NK-92 (cell line): ENCODE results near the gene KRTAP2-1.
"Not testable (repeated sequence)": the region's sequence is repeated elsewhere in the genome, so short reads cannot be mapped to it uniquely, and the experiment has no call there.

Experiments used
- DNase-seq: peaks from one replicate; lab custom pipeline; 2025; ENCODE audit not compliant: unreplicated experiment; lab: John Stamatoyannopoulos, UW

The KRTAP2-1 gene, protein sequence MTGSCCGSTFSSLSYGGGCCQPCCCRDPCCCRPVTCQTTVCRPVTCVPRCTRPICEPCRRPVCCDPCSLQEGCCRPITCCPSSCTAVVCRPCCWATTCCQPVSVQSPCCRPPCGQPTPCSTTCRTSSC

GRCh38 chr17:41046735-41047465 is at the start of gene KRTAP2-1:
TSS of gene KRTAP2-1 (minus strand) at chr17:41047316. CDS start at chr17:41047267, 49 bp downstream.
- DNase-seq = not testable (repeated sequence)

- DNase-seq = no peak
These were observed 48.9 kb upstream of the KRTAP2-1 start for GRCh38 chr17:41096055-41096454.

GRCh38 chr17:41088760-41089352 is 41.7 kb upstream of the KRTAP2-1 start:
- not testable (repeated sequence) for DNase-seq

DNA sequence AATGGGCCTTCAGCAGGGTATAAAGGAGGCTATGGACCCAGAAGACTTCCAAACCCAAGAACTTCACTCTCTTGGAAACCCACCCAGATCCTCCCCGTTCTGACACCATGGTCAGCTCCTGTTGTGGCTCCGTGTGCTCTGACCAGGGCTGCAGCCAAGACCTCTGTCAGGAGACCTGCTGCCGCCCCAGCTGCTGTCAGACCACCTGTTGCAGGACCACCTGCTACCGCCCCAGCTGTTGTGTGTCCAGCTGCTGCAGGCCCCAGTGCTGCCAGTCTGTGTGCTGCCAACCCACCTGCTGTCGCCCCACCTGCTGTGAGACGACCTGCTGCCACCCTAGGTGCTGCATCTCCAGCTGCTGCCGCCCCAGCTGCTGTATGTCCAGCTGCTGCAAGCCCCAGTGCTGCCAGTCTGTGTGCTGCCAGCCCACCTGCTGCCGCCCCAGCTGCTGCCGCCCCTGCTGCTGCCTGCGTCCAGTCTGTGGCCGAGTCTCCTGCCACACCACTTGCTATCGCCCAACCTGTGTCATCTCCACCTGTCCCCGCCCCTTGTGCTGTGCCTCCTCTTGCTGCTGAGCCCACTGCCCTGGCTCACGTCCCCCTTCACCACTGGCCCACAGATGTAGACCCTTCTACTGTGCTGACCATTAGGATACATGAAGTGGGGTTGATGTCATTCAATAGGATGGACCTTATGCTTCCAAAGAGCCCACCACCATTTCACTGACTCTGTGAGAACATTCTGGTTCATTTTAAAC is 37.2 kb upstream of the KRTAP2-1 start, which contains the start of gene KRTAP4-7:
Gene KRTAP4-7 (plus strand): TSS at position 51 of the 757 bp plus-strand sequence. CDS start 57 bp downstream, at position 108.
- not testable (repeated sequence) for DNase-seq

DNA sequence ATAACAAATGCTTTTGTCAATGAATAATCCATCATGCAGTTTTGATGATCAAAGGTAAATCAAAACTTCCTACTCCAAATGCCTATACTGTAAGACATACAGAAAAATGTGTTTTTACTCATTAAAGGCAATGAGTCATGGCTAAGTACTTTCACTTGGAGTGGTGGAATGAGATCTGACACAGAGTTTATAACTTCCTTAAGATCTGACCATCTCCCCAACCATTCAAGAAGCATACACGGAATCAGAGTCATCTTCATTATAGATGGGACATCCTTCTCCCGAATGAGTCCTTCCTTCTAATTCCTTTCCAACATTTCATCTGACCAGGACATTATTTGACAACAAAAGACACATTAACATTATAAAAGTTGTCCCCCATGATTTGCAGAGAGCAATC is 36.3 kb upstream of the KRTAP2-1 start:
- DNase-seq = not testable (repeated sequence)

GRCh38 chr17:41082626-41083025 is 35.5 kb upstream of the KRTAP2-1 start:
- DNase-seq = no peak

GRCh38 chr17:41076788-41077187 is 29.7 kb upstream of the KRTAP2-1 start:
- DNase-seq = no peak

GRCh38 chr17:41073676-41074075 is 26.6 kb upstream of the KRTAP2-1 start:
- no peak for DNase-seq

GRCh38 chr17:41071606-41072360 is 24.7 kb upstream of the KRTAP2-1 start:
- DNase-seq = no peak

DNA sequence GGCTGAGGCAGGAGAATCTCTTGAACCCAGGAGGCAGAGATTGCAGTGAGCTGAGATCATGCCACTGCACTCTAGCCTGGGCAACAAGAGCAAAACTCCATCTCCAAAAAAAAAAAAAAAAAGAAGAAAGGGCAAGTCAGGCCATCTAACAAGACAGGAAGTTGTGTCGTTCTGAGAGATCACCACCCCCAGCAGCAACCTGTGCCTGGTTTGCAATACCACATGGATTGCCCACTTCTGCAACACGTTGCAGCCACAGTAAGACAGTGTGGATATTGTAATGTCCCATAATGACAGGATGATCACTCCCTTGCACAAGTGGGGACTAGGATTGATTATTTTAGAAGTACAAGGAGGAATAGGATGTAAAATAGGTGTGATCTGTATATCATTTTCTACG is 21.9 kb upstream of the KRTAP2-1 start:
- DNase-seq = no peak

- DNase-seq = no peak
These were observed 20.2 kb upstream of the KRTAP2-1 start for GRCh38 chr17:41067281-41067680.

GRCh38 chr17:41065829-41066624 is 18.9 kb upstream of the KRTAP2-1 start, which contains the start of gene KRTAP2-4:
TSS of gene KRTAP2-4 (minus strand) at chr17:41065879. CDS start at chr17:41065845, 34 bp downstream.
- DNase-seq = no peak

DNA sequence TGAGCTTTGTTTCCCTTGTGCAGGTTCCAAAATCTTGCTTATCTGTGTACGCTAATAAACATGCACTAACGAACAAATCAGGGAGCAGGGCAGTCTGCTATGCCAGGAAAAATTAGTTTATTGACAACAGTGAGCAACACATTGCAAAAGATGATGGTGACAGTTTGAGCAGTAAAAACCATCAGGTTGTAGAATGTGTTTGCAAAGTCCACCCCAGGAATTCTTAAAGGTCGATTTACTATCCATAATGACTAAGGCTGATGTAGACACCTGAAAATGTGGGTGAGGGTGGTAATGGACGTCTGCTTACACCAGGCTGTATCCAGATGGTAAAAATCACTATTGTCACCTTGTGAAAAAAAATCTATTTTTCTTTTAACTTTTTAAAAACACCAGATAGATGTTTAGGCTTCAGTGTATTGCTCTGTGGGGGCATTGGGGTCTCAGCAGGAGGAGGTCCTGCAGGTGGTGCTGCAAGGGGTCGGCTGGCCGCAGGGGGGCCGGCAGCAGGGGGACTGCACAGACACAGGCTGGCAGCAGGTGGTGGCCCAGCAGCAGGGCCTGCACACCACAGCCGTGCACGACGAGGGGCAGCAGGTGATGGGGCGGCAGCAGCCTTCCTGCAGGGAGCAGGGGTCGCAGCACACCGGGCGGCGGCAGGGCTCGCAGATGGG is 18.0 kb upstream of the KRTAP2-1 start:
- not testable (repeated sequence) for DNase-seq

DNA sequence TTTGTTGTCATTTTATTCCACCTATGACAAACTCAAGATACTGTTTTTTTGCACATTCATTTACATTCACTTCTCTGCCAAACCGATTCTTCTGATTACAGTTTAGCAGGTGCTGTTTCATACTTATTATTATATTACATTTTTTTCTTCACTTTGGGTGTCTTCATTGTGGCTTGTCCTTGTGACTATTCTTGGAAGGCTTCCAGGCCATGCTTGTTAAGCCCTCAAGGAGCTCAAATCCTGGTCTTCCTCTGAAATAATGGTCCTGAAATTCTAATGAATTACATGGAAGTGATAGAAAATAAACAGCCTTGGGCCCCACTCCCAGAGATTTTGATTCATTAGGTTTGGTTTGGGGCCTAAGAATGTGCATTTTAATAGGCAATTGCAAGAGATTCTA is 17.2 kb upstream of the KRTAP2-1 start:
- DNase-seq = no peak

DNA sequence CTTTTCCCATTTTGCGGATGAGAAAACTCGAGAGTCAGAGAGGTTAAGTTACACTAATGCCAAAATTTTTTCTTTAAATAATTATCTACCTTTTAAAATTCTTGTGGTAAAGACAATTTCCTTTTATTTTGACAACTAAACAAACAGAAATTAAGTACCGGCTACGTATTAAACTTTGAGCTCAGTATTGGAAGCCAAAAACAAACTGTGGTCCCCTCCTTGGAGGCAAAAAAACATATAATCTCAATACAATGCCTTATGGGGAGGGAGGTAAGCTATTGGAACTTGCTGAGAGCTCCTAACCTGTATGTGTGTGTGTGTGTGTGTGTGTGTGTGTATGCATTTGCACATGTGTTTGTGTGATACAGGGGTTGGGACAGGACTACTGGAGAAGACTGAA is 16.3 kb upstream of the KRTAP2-1 start:
- no peak for DNase-seq

DNA sequence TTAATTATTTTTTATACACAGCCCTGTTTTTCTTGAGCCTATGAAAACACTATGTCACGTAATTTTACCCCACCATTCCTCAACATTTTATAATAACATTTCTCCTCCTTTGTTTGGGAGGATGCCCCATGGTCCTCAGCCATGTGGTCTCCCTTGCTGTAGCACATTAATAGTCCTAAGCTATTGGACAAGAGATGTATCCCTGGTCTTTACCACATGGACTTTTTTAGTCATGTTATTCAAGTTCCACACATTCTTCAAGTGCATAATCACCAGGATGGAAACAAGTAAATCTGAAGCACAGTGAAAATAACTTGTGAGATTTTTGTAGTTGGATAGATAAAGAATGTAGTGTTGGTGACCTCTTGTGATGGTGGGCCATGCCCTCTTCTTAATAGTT is 14.8 kb upstream of the KRTAP2-1 start:
- no peak for DNase-seq

- DNase-seq = no peak
These were observed 13.0 kb upstream of the KRTAP2-1 start, which contains the start of gene KRTAP2-3 for GRCh38 chr17:41060052-41060604. TSS of gene KRTAP2-3 (minus strand) at chr17:41060114. CDS start at chr17:41060050, 64 bp downstream.

- DNase-seq = not testable (repeated sequence)
These were observed 12.3 kb upstream of the KRTAP2-1 start for GRCh38 chr17:41059276-41060051.
